ENCODE measurements around the gene LBX1.

The LBX1 gene

GRCh38 chr10:101233443-101233842 is 4.2 kb upstream of the LBX1 start:
- H3K27ac ChIP-seq (ENCODE audit: insufficient read depth, low read depth, low read length, poor library complexity, severe bottlenecking) = no peak overlapping the region
- H3K4me3 ChIP-seq (ENCODE audit: insufficient read depth, low read depth, low read length) = no peak overlapping the region
- H3K4me1 ChIP-seq (ENCODE audit: control insufficient read depth, insufficient read depth, low read length) = peaks cover 31% of the 10 kb centered on the region
- no peaks in the 10 kb centered on the region for H3K9me3 ChIP-seq (ENCODE audit: control insufficient read depth, low read length)
- H3K27me3 ChIP-seq (ENCODE audit: control insufficient read depth, insufficient read depth, low read length, poor library complexity, severe bottlenecking) = peaks cover 100% of the 10 kb centered on the region
- 17 to 38% methylated on average over 1 of the region's 1 CpG for WGBS, 2 experiments
- no peaks in the 10 kb centered on the region for H3K36me3 ChIP-seq (ENCODE audit: control insufficient read depth, insufficient read depth, low read length)

- H3K4me3 ChIP-seq (ENCODE audit: insufficient read depth, low read depth, low read length) = no peak overlapping the region
- H3K36me3 ChIP-seq (ENCODE audit: control insufficient read depth, insufficient read depth, low read length) = no peaks in the 10 kb centered on the region
- H3K4me1 ChIP-seq (ENCODE audit: control insufficient read depth, insufficient read depth, low read length) = peaks cover 28% of the 10 kb centered on the region
- no peak overlapping the region for H3K27ac ChIP-seq (ENCODE audit: insufficient read depth, low read depth, low read length, poor library complexity, severe bottlenecking)
- no peaks in the 10 kb centered on the region for H3K9me3 ChIP-seq (ENCODE audit: control insufficient read depth, low read length)
- H3K27me3 ChIP-seq (ENCODE audit: control insufficient read depth, insufficient read depth, low read length, poor library complexity, severe bottlenecking) = peaks cover 100% of the 10 kb centered on the region
- WGBS, 2 experiments = 37 to 38% methylated on average over 12 of the region's 12 CpGs
These were observed 2.8 kb upstream of the LBX1 start for GRCh38 chr10:101231912-101232689.

GRCh38 chr10:101231092-101231491 is 1.8 kb upstream of the LBX1 start:
- Histone ChIP-seq H3K27me3 (ENCODE audit: control insufficient read depth, insufficient read depth, low read length, poor library complexity, severe bottlenecking) (peaks cover 100% of the 10 kb centered on the region), H3K4me3 (ENCODE audit: insufficient read depth, low read depth, low read length) (no peak overlapping the region), H3K27ac (ENCODE audit: insufficient read depth, low read depth, low read length, poor library complexity, severe bottlenecking) (no peak overlapping the region), H3K36me3 (ENCODE audit: control insufficient read depth, insufficient read depth, low read length) (no peaks in the 10 kb centered on the region), H3K9me3 (ENCODE audit: control insufficient read depth, low read length) (no peaks in the 10 kb centered on the region), H3K4me1 (ENCODE audit: control insufficient read depth, insufficient read depth, low read length) (peaks cover 23% of the 10 kb centered on the region)
- WGBS, 2 experiments = 25 to 26% methylated on average over 7 of the region's 7 CpGs

GRCh38 chr10:101230183-101230917 is 1.1 kb upstream of the LBX1 start:
- H3K4me1 ChIP-seq (ENCODE audit: control insufficient read depth, insufficient read depth, low read length) = peaks cover 26% of the 10 kb centered on the region
- peaks cover 100% of the 10 kb centered on the region for H3K27me3 ChIP-seq (ENCODE audit: control insufficient read depth, insufficient read depth, low read length, poor library complexity, severe bottlenecking)
- H3K36me3 ChIP-seq (ENCODE audit: control insufficient read depth, insufficient read depth, low read length) = no peaks in the 10 kb centered on the region
- H3K9me3 ChIP-seq (ENCODE audit: control insufficient read depth, low read length) = no peaks in the 10 kb centered on the region
- no peak overlapping the region for H3K27ac ChIP-seq (ENCODE audit: insufficient read depth, low read depth, low read length, poor library complexity, severe bottlenecking)
- no peak overlapping the region for H3K4me3 ChIP-seq (ENCODE audit: insufficient read depth, low read depth, low read length)
- WGBS, 2 experiments = 1% methylated on average over 31 of the region's 31 CpGs

- Histone ChIP-seq H3K27ac (ENCODE audit: insufficient read depth, low read depth, low read length, poor library complexity, severe bottlenecking) (no peak overlapping the region), H3K36me3 (ENCODE audit: control insufficient read depth, insufficient read depth, low read length) (no peaks in the 10 kb centered on the region), H3K27me3 (ENCODE audit: control insufficient read depth, insufficient read depth, low read length, poor library complexity, severe bottlenecking) (peaks cover 100% of the 10 kb centered on the region), H3K4me3 (ENCODE audit: insufficient read depth, low read depth, low read length) (no peak overlapping the region), H3K9me3 (ENCODE audit: control insufficient read depth, low read length) (no peaks in the 10 kb centered on the region), H3K4me1 (ENCODE audit: control insufficient read depth, insufficient read depth, low read length) (peaks cover 34% of the 10 kb centered on the region)
- WGBS, 2 experiments = 1% methylated on average over 34 of the region's 34 CpGs
These were observed 347 bp downstream of the LBX1 start for GRCh38 chr10:101228966-101229265.

GRCh38 chr10:101228153-101228965 is 904 bp downstream of the LBX1 start:
- no peak overlapping the region for H3K27ac ChIP-seq (ENCODE audit: insufficient read depth, low read depth, low read length, poor library complexity, severe bottlenecking)
- WGBS, 2 experiments = 1 to 2% methylated on average over 82 of the region's 82 CpGs
- H3K9me3 ChIP-seq (ENCODE audit: control insufficient read depth, low read length) = no peaks in the 10 kb centered on the region
- H3K4me1 ChIP-seq (ENCODE audit: control insufficient read depth, insufficient read depth, low read length) = peaks cover 34% of the 10 kb centered on the region
- peaks cover 100% of the 10 kb centered on the region for H3K27me3 ChIP-seq (ENCODE audit: control insufficient read depth, insufficient read depth, low read length, poor library complexity, severe bottlenecking)
- no peak overlapping the region for H3K4me3 ChIP-seq (ENCODE audit: insufficient read depth, low read depth, low read length)
- H3K36me3 ChIP-seq (ENCODE audit: control insufficient read depth, insufficient read depth, low read length) = no peaks in the 10 kb centered on the region

GRCh38 chr10:101227429-101228152 is 1.7 kb downstream of the LBX1 start:
- 3 to 4% methylated on average over 43 of the region's 43 CpGs for WGBS, 2 experiments
- Histone ChIP-seq H3K4me3 (ENCODE audit: insufficient read depth, low read depth, low read length) (no peak overlapping the region), H3K27ac (ENCODE audit: insufficient read depth, low read depth, low read length, poor library complexity, severe bottlenecking) (no peak overlapping the region), H3K27me3 (ENCODE audit: control insufficient read depth, insufficient read depth, low read length, poor library complexity, severe bottlenecking) (peaks cover 100% of the 10 kb centered on the region), H3K4me1 (ENCODE audit: control insufficient read depth, insufficient read depth, low read length) (peaks cover 37% of the 10 kb centered on the region), H3K9me3 (ENCODE audit: control insufficient read depth, low read length) (no peaks in the 10 kb centered on the region), H3K36me3 (ENCODE audit: control insufficient read depth, insufficient read depth, low read length) (no peaks in the 10 kb centered on the region)

GRCh38 chr10:101226491-101227428 is 2.5 kb downstream of the LBX1 start:
- 2 to 3% methylated on average over 66 to 67 of the region's 67 CpGs for WGBS, 2 experiments
- H3K4me1 ChIP-seq (ENCODE audit: control insufficient read depth, insufficient read depth, low read length) = peaks cover 45% of the 10 kb centered on the region
- no peaks in the 10 kb centered on the region for H3K9me3 ChIP-seq (ENCODE audit: control insufficient read depth, low read length)
- H3K4me3 ChIP-seq (ENCODE audit: insufficient read depth, low read depth, low read length) = no peak overlapping the region
- H3K36me3 ChIP-seq (ENCODE audit: control insufficient read depth, insufficient read depth, low read length) = no peaks in the 10 kb centered on the region
- peaks cover 100% of the 10 kb centered on the region for H3K27me3 ChIP-seq (ENCODE audit: control insufficient read depth, insufficient read depth, low read length, poor library complexity, severe bottlenecking)
- no peak overlapping the region for H3K27ac ChIP-seq (ENCODE audit: insufficient read depth, low read depth, low read length, poor library complexity, severe bottlenecking)

GRCh38 chr10:101225846-101226421 is 3.3 kb downstream of the LBX1 start:
- WGBS, 2 experiments = 4 to 5% methylated on average over 21 to 23 of the region's 23 CpGs
- no peaks in the 10 kb centered on the region for H3K36me3 ChIP-seq (ENCODE audit: control insufficient read depth, insufficient read depth, low read length)

More at GRCh38 chr10:101225846-101226421, 3.3 kb downstream of the LBX1 start:
- no peak overlapping the region for H3K4me3 ChIP-seq (ENCODE audit: insufficient read depth, low read depth, low read length)
- H3K27me3 ChIP-seq (ENCODE audit: control insufficient read depth, insufficient read depth, low read length, poor library complexity, severe bottlenecking) = peaks cover 100% of the 10 kb centered on the region
- H3K4me1 ChIP-seq (ENCODE audit: control insufficient read depth, insufficient read depth, low read length) = peaks cover 44% of the 10 kb centered on the region
- no peaks in the 10 kb centered on the region for H3K9me3 ChIP-seq (ENCODE audit: control insufficient read depth, low read length)
- no peak overlapping the region for H3K27ac ChIP-seq (ENCODE audit: insufficient read depth, low read depth, low read length, poor library complexity, severe bottlenecking)
